K562 (cell line): ENCODE results near the gene TMPRSS9. TPM values are rescaled to one million over a fixed set of nuclear protein-coding genes. Genes with fewer than 3 reads are reported as not detected.

Source experiments
- ARID2 ChIP-seq: fragments of 450-650 bp; IDR thresholded peaks from 2 replicates; pipeline ENCODE4 v1.6.1; 2017; ENCODE audit warnings: antibody characterized with exemption, mild to moderate bottlenecking
- BRF1 ChIP-seq: IDR thresholded peaks from 3 replicates; pipeline ENCODE4 v1.6.1; 2011; ENCODE audit warnings: borderline replicate concordance, mild to moderate bottlenecking; ENCODE audit not compliant: insufficient read length; ENCODE audit errors: extremely low read depth
- ESRRB ChIP-seq: fragments of 250-450 bp; sonication (Bioruptor Pico); IDR thresholded peaks from 2 replicates; pipeline ENCODE4 v1.5.0; 2020; ENCODE audit warnings: mild to moderate bottlenecking, moderate library complexity, borderline replicate concordance
- FUS ChIP-seq: fragments of 200-400 bp; formaldehyde crosslinking; optimal IDR thresholded peaks from 2 replicates; pipeline ENCODE3; 2017; ENCODE audit warnings: low read depth, low read length
- HLTF ChIP-seq: fragments of 450-650 bp; IDR thresholded peaks from 2 replicates; pipeline ENCODE4 v1.6.1; 2016
- POLR2H ChIP-seq: IDR thresholded peaks from 2 replicates; pipeline ENCODE4 v1.6.1; 2016; ENCODE audit warnings: missing genetic modification characterization, low read depth, mild to moderate bottlenecking, control low read depth, missing compliant biosample characterization, moderate library complexity
- RBM15 ChIP-seq: fragments of 200-400 bp; formaldehyde crosslinking; IDR thresholded peaks from 2 replicates; pipeline ENCODE4 v1.6.1; 2018; ENCODE audit warnings: mild to moderate bottlenecking, low read length, moderate library complexity; ENCODE audit not compliant: insufficient read depth
- RBM34 ChIP-seq: fragments of 200-400 bp; formaldehyde crosslinking; IDR thresholded peaks from 2 replicates; pipeline ENCODE4 v1.6.1; 2018; ENCODE audit warnings: low read length, borderline replicate concordance; ENCODE audit not compliant: insufficient read depth
- TGIF2 ChIP-seq: sonication (generic); formaldehyde crosslinking; IDR thresholded peaks from 2 replicates; pipeline ENCODE4 v1.8.1; 2022; ENCODE audit warnings: mild to moderate bottlenecking, missing genetic modification reagents, moderate library complexity
- TRIM28 ChIP-seq: fragments of 450-650 bp; IDR thresholded peaks from 2 replicates; pipeline ENCODE4 v1.6.1; 2017
- YY1 ChIP-seq, 3 experiments: IDR thresholded peaks; 2 replicates each; pipeline ENCODE4 v1.6.1; 2011; ENCODE audit warnings: low read length in 2 of 3, mild to moderate bottlenecking in 2 of 3, moderate library complexity in 2 of 3, borderline replicate concordance in 1 of 3, control low read depth in 1 of 3, low read depth in 1 of 3; ENCODE audit not compliant: insufficient read depth in 3 of 3, insufficient replicate concordance in 2 of 3, control insufficient read depth in 1 of 3, insufficient read length in 1 of 3; ENCODE audit errors: extremely low read depth in 1 of 3
- ZKSCAN1 ChIP-seq: fragments of 150-350 bp; IDR thresholded peaks from 2 replicates; pipeline ENCODE4 v1.6.1; 2016; ENCODE audit warnings: low read depth, low read length
- ZNF75A ChIP-seq: fragments of 450-650 bp; formaldehyde crosslinking; IDR thresholded peaks from 2 replicates; pipeline ENCODE4 v1.4.0; 2020; ENCODE audit warnings: mild to moderate bottlenecking
- polyA plus RNA-seq, 8 experiments: library from polyadenylated mRNA; depleted of rRNA in 4 of 8; stranded (reverse) in 5 of 8; unstranded in 3 of 8; fragments of >200 nt; fragmentation: Nextera tagmentation in 2 of 8; fragmentation: Illumina TruSeq in 1 of 8; extraction: Ambion mirVana in 2 of 8; extraction: Trizol in 1 of 8; gene quantifications; 2 replicates each; pipeline versions ENCODE4 v1.2.1 to v1.2.3, GENCODE V29; 2011 to 2014; ENCODE audit warnings: inconsistent platforms in 1 of 8, missing spikeins in 1 of 8
- total RNA-seq, 7 experiments: library from RNA; depleted of rRNA in 6 of 7; stranded (reverse); fragments of >200 nt in 6 of 7; fragmentation: Illumina TruSeq in 2 of 7; extraction: Trizol in 2 of 7; gene quantifications; 2 replicates each; pipeline versions ENCODE4 v1.2.1 to v1.2.3, GENCODE V29; 2011 to 2021; ENCODE audit warnings: low replicate concordance in 1 of 7
- TF ChIP-seq, protein P1 (sequence below): fragments of 450-650 bp; IDR thresholded peaks from 2 replicates; pipeline ENCODE4 v1.6.1; 2016; ENCODE audit warnings: mild to moderate bottlenecking, moderate library complexity
- TF ChIP-seq, protein P2 (sequence below), 3 experiments: IDR thresholded peaks in 2 of 3; conservative IDR thresholded peaks in 1 of 3; 2 replicates each; pipeline ENCODE4 v1.5.1; 2011 to 2012; ENCODE audit warnings: low read length in 3 of 3, mild to moderate bottlenecking in 3 of 3, control low read depth in 2 of 3, improper control_type of control experiment in 1 of 3, inconsistent platforms in 1 of 3, low read depth in 1 of 3, mixed read lengths in 1 of 3, moderate library complexity in 1 of 3; ENCODE audit not compliant: insufficient read depth in 2 of 3

Gene TMPRSS9
- total and polyA plus RNA-seq, 9 of the 15 experiments (the other 6 are each of a cell fraction or from before 2014, with no cell fraction given) = 0.01 to 0.03 TPM; not detected in 7

DNA sequence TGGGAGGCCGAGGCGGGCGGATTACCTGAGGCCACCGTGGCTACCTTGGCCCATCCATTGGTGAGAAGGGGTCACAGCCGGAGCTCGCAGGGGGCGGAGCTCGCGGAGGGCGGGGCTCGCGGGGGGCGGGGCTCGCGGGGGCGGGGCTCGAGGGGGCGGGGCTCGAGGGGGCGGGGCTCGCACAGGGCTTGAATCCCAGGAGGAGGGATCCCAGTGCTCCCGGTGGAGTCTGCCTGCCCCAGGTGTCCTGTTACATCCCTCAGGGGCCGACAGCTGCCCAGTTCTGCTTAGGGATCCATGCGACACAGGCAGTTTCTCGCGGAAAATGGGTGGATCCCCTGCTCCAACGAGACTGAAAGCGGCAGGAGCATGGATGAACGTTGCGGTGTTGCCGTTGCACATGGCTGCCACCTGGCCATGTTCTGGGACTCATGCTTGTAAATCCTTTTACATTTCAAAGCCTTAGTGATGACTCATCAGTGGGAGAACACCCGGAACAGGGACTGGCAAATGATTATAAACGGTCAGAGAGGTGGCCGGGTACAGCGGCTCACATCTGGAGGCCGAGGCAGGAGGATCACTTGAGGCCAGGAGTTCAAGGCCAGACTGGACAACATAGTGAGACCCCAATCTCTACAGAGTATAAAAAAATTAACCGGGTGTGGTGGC lies 25.1 kb downstream of the TMPRSS9 start (continued):
- TF ChIP-seq ZKSCAN1 = no peak
- TF ChIP-seq RBM15 = no peak
- no peak for TF ChIP-seq POLR2H (tag)
- TF ChIP-seq ZNF75A (CRISPR knock-in tag) = no peak
- TF ChIP-seq, protein P1, sequence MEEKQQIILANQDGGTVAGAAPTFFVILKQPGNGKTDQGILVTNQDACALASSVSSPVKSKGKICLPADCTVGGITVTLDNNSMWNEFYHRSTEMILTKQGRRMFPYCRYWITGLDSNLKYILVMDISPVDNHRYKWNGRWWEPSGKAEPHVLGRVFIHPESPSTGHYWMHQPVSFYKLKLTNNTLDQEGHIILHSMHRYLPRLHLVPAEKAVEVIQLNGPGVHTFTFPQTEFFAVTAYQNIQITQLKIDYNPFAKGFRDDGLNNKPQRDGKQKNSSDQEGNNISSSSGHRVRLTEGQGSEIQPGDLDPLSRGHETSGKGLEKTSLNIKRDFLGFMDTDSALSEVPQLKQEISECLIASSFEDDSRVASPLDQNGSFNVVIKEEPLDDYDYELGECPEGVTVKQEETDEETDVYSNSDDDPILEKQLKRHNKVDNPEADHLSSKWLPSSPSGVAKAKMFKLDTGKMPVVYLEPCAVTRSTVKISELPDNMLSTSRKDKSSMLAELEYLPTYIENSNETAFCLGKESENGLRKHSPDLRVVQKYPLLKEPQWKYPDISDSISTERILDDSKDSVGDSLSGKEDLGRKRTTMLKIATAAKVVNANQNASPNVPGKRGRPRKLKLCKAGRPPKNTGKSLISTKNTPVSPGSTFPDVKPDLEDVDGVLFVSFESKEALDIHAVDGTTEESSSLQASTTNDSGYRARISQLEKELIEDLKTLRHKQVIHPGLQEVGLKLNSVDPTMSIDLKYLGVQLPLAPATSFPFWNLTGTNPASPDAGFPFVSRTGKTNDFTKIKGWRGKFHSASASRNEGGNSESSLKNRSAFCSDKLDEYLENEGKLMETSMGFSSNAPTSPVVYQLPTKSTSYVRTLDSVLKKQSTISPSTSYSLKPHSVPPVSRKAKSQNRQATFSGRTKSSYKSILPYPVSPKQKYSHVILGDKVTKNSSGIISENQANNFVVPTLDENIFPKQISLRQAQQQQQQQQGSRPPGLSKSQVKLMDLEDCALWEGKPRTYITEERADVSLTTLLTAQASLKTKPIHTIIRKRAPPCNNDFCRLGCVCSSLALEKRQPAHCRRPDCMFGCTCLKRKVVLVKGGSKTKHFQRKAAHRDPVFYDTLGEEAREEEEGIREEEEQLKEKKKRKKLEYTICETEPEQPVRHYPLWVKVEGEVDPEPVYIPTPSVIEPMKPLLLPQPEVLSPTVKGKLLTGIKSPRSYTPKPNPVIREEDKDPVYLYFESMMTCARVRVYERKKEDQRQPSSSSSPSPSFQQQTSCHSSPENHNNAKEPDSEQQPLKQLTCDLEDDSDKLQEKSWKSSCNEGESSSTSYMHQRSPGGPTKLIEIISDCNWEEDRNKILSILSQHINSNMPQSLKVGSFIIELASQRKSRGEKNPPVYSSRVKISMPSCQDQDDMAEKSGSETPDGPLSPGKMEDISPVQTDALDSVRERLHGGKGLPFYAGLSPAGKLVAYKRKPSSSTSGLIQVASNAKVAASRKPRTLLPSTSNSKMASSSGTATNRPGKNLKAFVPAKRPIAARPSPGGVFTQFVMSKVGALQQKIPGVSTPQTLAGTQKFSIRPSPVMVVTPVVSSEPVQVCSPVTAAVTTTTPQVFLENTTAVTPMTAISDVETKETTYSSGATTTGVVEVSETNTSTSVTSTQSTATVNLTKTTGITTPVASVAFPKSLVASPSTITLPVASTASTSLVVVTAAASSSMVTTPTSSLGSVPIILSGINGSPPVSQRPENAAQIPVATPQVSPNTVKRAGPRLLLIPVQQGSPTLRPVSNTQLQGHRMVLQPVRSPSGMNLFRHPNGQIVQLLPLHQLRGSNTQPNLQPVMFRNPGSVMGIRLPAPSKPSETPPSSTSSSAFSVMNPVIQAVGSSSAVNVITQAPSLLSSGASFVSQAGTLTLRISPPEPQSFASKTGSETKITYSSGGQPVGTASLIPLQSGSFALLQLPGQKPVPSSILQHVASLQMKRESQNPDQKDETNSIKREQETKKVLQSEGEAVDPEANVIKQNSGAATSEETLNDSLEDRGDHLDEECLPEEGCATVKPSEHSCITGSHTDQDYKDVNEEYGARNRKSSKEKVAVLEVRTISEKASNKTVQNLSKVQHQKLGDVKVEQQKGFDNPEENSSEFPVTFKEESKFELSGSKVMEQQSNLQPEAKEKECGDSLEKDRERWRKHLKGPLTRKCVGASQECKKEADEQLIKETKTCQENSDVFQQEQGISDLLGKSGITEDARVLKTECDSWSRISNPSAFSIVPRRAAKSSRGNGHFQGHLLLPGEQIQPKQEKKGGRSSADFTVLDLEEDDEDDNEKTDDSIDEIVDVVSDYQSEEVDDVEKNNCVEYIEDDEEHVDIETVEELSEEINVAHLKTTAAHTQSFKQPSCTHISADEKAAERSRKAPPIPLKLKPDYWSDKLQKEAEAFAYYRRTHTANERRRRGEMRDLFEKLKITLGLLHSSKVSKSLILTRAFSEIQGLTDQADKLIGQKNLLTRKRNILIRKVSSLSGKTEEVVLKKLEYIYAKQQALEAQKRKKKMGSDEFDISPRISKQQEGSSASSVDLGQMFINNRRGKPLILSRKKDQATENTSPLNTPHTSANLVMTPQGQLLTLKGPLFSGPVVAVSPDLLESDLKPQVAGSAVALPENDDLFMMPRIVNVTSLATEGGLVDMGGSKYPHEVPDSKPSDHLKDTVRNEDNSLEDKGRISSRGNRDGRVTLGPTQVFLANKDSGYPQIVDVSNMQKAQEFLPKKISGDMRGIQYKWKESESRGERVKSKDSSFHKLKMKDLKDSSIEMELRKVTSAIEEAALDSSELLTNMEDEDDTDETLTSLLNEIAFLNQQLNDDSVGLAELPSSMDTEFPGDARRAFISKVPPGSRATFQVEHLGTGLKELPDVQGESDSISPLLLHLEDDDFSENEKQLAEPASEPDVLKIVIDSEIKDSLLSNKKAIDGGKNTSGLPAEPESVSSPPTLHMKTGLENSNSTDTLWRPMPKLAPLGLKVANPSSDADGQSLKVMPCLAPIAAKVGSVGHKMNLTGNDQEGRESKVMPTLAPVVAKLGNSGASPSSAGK = peak; percentile 90
- TF ChIP-seq ESRRB = no peak
- no peak for TF ChIP-seq TGIF2 (CRISPR knock-in tag)
- TF ChIP-seq HLTF = no peak
- no peak for TF ChIP-seq RBM34
- TF ChIP-seq, protein P2, sequence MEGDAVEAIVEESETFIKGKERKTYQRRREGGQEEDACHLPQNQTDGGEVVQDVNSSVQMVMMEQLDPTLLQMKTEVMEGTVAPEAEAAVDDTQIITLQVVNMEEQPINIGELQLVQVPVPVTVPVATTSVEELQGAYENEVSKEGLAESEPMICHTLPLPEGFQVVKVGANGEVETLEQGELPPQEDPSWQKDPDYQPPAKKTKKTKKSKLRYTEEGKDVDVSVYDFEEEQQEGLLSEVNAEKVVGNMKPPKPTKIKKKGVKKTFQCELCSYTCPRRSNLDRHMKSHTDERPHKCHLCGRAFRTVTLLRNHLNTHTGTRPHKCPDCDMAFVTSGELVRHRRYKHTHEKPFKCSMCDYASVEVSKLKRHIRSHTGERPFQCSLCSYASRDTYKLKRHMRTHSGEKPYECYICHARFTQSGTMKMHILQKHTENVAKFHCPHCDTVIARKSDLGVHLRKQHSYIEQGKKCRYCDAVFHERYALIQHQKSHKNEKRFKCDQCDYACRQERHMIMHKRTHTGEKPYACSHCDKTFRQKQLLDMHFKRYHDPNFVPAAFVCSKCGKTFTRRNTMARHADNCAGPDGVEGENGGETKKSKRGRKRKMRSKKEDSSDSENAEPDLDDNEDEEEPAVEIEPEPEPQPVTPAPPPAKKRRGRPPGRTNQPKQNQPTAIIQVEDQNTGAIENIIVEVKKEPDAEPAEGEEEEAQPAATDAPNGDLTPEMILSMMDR (IDR thresholded peaks at IDR 0.05 in 2 of 3, conservative IDR thresholded peaks at IDR 0.05 in 1 of 3; ENCODE audit: insufficient read depth in 2 of 3, low read depth in 1 of 3, low read length in 3 of 3) = no peak
- TF ChIP-seq ARID2 = no peak
- TF ChIP-seq YY1 (IDR thresholded peaks at IDR 0.05; ENCODE audit: borderline replicate concordance in 1 of 3, control insufficient read depth in 1 of 3, extremely low read depth in 1 of 3, insufficient read depth in 3 of 3, insufficient read length in 1 of 3, insufficient replicate concordance in 2 of 3, low read depth in 1 of 3, low read length in 2 of 3) = peak in 2 of 3 experiments; percentile 48 to 77
- no peak for TF ChIP-seq TRIM28
- TF ChIP-seq BRF1 = no peak
- no peak for TF ChIP-seq FUS
